A673 (cell line): Measurements from ENCODE around the gene OXTR.

Experiments used
- EZH2 ChIP-seq: fragments of 200-600 bp; sonication (generic); IDR thresholded peaks from 2 replicates; pipeline ENCODE4 v1.6.1; 2017; ENCODE audit warnings: borderline replicate concordance, low read depth, mild to moderate bottlenecking, mixed read lengths, antibody characterized with exemption, low read length; ENCODE audit not compliant: poor library complexity, severe bottlenecking
- TF ChIP-seq, protein P1 (sequence below): fragments of 300-800, 200-600 bp; sonication (generic); conservative IDR thresholded peaks from 2 replicates; pipeline ENCODE4 v1.5.1; 2017; ENCODE audit warnings: low read depth, mild to moderate bottlenecking, antibody characterized with exemption, low read length, moderate library complexity, mixed read lengths

DNA sequence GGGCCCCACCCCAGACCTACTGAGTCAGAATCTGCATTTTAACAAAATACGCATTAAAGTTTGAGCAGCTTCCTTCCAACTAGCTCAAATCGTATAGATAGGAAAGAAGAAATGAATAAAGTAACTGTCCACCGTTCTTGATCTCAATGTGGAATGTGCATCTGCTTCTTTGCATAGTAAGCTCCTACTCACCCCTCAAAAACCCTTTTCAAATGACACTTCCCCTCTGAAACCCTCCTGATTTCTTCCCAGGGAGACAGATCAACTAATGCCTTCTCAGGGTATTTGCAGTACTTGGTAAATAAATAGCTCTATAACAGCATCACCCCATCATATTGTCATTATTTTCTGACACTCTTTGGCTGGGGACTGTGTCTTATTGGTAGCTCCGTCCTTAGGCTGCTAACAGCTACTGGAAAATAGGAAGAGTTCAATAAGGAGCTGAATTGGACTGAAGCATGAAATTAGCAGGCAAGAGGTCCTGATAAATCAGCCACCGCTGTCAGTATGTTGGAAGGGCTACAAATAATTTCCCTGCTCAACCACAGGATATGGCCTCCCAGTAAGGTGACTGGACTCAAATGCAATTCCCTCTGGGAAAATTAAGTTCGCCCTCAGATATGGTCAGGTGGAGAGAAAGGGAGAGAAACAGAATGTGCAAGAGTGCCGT lies 10.2 kb downstream of the OXTR start:
- TF ChIP-seq, protein P1, sequence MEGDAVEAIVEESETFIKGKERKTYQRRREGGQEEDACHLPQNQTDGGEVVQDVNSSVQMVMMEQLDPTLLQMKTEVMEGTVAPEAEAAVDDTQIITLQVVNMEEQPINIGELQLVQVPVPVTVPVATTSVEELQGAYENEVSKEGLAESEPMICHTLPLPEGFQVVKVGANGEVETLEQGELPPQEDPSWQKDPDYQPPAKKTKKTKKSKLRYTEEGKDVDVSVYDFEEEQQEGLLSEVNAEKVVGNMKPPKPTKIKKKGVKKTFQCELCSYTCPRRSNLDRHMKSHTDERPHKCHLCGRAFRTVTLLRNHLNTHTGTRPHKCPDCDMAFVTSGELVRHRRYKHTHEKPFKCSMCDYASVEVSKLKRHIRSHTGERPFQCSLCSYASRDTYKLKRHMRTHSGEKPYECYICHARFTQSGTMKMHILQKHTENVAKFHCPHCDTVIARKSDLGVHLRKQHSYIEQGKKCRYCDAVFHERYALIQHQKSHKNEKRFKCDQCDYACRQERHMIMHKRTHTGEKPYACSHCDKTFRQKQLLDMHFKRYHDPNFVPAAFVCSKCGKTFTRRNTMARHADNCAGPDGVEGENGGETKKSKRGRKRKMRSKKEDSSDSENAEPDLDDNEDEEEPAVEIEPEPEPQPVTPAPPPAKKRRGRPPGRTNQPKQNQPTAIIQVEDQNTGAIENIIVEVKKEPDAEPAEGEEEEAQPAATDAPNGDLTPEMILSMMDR = no peak
- TF ChIP-seq EZH2 = no peak
